ENCODE data around the gene HMGN5.

GRCh38 chrX:81201671-81202455 is at the start of gene HMGN5, which contains the start of gene SH3BGRL:
- no peak for TF ChIP-seq CTCF (conservative IDR thresholded peaks at IDR 0.05)
- no peak for TF ChIP-seq EZH2 (IDR thresholded peaks at IDR 0.05; ENCODE audit: low read depth)
